ENCODE measurements around the gene SERINC1.

- no peak for TF ChIP-seq CTCF (IDR thresholded peaks at IDR 0.05)
- no peak for TF ChIP-seq EP300 (IDR thresholded peaks at IDR 0.05)
- peak; percentile 73 for TF ChIP-seq POLR2A (IDR thresholded peaks at IDR 0.05; ENCODE audit: low read depth)
Observed at GRCh38 chr6:122471107-122472021, at the start of gene SERINC1.
